CD4-positive, alpha-beta T cell treated with Interleukin-15 for 1 hour (primary cell): ENCODE results near the gene IGSF5.
"Not testable (repeated sequence)": the region's sequence is repeated elsewhere in the genome, so short reads cannot be mapped to it uniquely, and the experiment has no call there.

Source experiments
- DNase-seq: peaks from one replicate; pipeline ENCODE4 v3.0.0-alpha.2; 2020

Gene IGSF5

DNA sequence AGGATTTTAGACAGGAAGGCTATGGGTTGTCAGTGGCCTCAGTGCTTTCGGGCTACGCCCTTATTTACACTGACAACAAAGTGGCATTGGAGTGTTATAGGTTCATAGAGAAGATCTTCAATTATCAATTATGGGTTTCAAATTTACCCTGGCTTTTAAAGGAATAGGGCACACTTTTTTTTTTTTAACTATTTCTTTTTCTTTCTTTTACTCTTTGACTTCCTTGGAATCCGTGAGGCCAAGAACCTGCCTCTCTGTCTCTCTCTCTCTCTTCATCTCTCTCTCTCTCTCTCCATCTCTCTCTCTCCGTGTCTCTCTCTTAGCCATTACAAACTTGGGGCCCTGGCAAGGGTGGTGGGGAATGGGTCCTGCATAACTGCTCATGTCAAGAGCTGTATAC is at the start of gene IGSF5:
TSS of gene IGSF5 (plus strand) at position 301 of the 400 bp plus-strand sequence. CDS start 327 bp downstream, outside the sequence.
- DNase-seq = not testable (repeated sequence)

- no peak for DNase-seq
These were observed 48.8 kb upstream of the IGSF5 start for GRCh38 chr21:39696196-39696595.

GRCh38 chr21:39696618-39697017 is 48.4 kb upstream of the IGSF5 start:
- no peak for DNase-seq

- no peak for DNase-seq
These were observed 44.7 kb upstream of the IGSF5 start for GRCh38 chr21:39700318-39700717.

DNA sequence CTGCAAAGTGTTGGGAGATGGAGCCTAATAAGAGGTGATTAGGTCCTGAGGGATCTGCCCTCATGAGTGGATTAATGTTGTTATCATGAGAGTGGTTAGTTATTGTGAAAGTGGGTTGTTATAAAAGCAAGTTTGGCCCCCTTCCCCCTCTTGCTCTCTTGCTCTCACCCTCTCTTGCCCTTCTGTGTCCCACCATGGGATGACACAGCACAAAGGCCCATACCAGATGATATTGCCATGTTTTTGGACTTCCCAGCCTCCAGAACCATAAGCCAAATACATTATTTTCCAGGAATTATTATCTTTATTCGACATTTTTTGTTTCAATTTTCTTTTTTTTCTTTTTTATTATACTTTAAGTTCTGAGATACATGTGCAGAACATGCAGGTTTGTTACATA is 41.4 kb upstream of the IGSF5 start:
- no peak for DNase-seq

DNA sequence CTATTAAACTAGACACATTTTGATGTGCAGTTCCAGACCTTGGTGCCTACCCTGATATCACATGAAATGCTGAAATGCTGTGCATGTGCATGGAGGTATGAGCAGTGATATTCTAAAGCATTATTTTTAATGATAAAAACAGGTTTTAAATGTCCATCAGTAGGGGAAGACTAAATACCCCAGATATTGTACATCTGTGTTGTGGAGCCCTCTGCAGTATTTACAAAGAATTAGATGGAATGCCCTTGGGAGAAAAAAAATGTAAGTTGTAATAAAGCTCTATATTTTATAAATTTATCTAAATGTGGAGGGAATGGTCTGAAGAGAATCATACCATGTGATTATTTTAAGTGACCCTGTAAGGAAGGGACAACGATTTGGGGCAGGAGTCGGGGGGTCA is 39.1 kb upstream of the IGSF5 start:
- no peak for DNase-seq

- no peak for DNase-seq
These were observed 37.7 kb upstream of the IGSF5 start for GRCh38 chr21:39707316-39707715.

DNA sequence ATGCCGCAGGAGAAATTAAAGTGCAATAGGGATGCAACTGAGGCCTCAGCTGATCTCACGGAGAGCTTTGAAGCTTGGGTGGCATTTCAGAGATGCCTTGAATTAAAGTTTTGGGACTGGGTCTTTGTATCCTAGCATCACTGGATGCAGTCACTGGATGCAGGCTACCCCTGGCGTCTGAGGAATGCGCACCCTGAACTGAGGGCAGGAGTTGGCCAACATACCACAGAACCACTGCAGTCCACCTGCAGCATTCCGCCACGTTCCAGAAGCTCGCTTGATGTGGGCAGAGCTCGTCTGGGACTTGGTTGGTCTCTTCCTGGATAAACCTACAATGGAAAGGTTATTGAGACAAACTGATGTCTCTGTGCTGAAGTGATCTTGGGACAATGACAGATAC is 34.1 kb upstream of the IGSF5 start:
- no peak for DNase-seq

- no peak for DNase-seq
These were observed 32.7 kb upstream of the IGSF5 start for GRCh38 chr21:39712273-39712672.

- no peak for DNase-seq
These were observed 32.0 kb upstream of the IGSF5 start for GRCh38 chr21:39712976-39713375.

- DNase-seq = no peak
These were observed 31.1 kb upstream of the IGSF5 start for GRCh38 chr21:39713905-39714304.

- no peak for DNase-seq
These were observed 30.7 kb upstream of the IGSF5 start for GRCh38 chr21:39714331-39714730.

GRCh38 chr21:39715804-39716397 is 29.1 kb upstream of the IGSF5 start:
- DNase-seq = no peak

DNA sequence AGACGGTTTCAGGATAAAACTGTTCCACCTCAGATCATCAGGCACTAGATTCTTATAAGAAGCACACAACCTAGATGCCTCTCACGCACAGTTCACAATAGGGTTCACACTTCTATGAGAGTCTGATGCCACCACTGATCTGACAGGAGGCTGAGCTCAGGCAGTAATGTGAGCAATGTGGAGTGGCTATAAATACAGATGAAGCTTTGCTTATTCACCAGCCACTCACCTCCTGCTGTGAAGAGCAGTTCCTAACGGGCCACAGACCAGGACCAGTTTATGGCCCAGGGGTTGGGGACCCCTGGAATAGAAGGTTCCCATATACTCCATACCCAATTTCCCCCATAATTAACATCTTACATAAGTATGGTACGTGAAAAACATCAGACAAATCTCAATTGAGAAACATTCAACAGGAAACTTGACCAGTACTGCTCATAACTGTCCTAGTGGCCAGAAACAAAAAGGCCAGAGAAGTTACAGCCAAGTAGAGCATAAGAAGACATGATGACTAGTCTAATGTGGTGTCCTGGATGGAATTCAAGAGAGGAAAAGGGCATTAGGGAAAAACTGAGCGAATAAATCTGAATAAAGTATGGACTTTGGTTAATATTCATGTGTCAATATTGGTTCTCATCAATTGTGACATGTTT is 24.7 kb upstream of the IGSF5 start:
- no peak for DNase-seq

DNA sequence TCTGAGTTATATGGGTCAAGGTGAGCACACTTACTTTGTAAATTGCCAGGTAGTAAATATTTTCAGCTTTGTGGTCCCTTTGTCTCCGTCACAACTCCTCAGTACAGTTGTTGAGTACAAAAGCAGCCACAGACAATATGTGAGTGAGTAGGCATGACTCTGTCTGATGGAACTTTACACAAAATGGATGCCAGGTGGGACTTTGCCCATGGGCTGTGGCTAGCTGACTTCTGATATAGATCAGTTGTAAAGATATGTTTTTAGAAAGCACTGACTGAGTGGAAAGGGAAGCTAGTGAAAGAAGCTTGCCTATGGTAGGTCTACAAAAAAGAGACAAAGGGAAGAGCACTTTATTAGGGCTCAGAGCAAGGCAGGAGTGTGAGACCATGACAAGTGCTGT is 23.1 kb upstream of the IGSF5 start:
- DNase-seq = no peak

DNA sequence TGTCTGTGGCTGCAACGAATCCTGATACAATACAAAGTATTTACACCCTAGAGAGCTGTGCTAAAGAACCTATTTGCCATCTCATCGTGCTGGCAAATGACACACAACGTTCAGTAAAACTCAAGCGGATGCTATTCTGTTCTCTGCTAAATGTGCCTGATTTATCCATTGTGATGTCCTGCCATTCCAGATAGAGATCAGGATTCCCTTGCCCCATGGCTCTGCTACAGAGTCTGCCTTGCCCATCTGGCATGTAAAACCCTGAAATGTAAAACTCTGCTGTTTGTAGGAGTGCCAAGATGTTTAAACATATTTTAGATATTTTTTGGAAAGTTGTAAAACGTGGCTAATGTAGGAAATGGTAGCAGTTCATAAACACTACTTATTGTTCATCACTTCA is 20.0 kb upstream of the IGSF5 start:
- DNase-seq = no peak

DNA sequence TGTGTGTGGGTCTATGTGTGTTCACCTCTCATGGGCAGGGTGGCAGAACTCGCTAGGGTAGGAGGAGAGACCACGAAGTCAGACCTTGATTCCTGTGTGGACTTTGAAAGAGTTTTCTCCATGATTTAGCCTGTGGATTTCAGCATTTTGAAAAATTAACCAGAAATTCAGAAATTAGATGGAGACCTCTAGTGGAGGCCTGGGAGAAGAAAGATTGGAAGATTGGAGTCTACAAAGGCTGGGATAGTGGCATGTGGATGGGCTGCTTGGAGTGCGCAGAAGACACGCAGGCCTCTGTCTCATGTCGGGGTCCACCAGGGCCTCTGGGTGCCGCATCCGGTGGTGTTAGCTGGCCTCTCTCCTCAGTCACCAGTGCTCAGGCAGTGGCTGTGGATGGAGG is 18.9 kb upstream of the IGSF5 start:
- DNase-seq = no peak

DNA sequence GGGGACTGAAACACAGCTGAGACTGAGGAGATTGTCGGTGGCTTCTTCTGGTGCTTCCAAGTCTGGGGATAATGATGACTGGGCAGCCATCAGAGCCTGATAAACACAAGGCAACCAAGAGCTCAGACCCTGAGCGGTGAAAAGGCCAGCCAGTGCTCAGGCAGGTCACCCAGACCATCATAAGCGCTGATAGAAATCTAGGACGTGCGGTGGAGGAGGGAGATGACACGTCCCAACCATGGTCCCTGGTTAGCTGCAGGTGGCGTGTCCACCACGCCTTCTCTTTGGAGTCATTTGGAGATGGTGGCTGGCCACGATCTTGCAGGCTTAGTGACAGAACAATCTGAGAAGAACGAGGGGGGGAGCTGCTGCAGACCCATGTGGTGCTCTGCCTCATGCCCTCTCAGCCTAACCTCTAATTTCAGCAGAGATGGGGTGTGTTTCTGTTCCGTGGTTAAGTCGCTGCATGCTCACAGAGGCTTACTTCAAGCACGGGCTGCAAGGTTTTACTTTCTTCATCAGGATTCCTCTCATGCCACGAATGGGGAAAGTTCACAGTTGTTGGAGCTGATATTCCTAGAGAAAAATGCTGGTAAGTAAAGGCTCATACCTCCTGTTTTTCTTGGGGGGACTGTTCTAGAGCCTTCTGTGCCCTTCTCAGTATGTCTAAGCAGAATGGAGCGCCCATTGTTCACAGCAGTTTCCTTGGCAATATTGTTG is 17.4 kb upstream of the IGSF5 start:
- DNase-seq = no peak

- no peak for DNase-seq
These were observed 16.6 kb upstream of the IGSF5 start for GRCh38 chr21:39728341-39728740.

GRCh38 chr21:39730418-39731157 is 14.4 kb upstream of the IGSF5 start:
- no peak for DNase-seq

GRCh38 chr21:39736716-39737115 is 8.3 kb upstream of the IGSF5 start:
- DNase-seq = no peak

DNA sequence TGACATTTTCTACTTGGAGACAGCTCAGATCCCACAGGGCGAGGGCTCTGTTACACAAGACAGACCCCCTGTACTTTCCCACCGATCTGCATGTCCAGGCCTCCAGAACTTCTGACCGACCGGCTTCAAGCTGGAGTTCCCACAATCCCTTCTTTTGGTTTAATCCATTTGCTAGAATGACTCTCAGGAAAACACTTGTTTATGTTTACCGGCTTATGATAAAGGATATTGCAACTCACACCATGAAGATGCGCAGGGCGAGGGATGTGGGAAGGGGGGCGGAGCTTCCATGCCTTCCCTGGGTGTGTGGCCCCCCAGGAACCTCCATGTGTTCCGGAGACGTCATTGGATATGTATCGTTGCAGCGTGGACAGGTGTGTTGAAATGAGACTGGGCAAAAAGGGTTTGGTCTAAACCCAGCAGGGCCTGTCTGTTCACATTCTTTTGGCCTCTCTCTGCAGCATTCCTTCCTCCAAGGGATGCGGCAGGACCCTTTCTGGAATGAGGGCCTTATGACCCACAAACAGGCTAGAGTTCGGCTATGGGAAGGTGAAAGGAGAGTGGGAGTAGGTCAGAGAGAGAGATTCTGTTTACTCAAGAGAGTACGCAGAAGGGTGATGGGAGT is 7.5 kb upstream of the IGSF5 start:
- DNase-seq = no peak

DNA sequence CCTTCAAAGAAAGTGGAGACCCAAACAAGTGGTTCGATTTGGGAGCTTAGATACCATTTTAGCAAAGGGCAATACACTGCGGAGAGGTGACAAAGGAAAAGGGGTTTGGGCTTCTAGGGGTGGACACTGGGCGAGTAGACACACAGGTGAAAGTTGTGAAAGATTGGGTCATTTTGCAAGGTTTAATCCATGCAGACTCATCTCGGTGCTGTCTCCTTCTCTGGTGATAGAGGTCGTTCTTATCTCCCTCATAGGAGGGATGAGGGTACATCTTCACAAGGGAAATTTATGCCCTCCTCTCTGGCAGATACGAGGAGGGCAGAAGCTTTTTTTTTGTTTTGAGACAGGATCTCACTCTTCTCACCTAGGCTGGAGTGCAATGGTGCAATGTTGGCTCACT is 6.4 kb upstream of the IGSF5 start:
- no peak for DNase-seq
